K562 (cell line): ENCODE results near the gene BCL7B. TPM values are rescaled to one million over a fixed set of nuclear protein-coding genes. Genes with fewer than 3 reads are reported as not detected.
A peak's percentile ranks its signal among the peaks of the same experiment; 100 is the strongest.

Source experiments
- CXXC5 ChIP-seq: fragments of 250-450 bp; sonication (Bioruptor Pico); IDR thresholded peaks from 2 replicates; pipeline ENCODE4 v1.8.0; 2022; ENCODE audit warnings: inconsistent platforms, mild to moderate bottlenecking, moderate library complexity
- EP400 ChIP-seq: fragments of 450-650 bp; IDR thresholded peaks from 2 replicates; pipeline ENCODE4 v1.6.1; 2017; ENCODE audit warnings: antibody characterized with exemption, mild to moderate bottlenecking, moderate library complexity
- HDGF ChIP-seq: fragments of 450-650 bp; IDR thresholded peaks from 2 replicates; pipeline ENCODE4 v1.6.1; 2016
- ID3 ChIP-seq, 2 experiments: fragments of 250-450 bp in 1 of 2; fragments of 450-650 bp in 1 of 2; sonication (Bioruptor Pico) in 1 of 2; IDR thresholded peaks; 2 replicates each; pipeline versions ENCODE4 v1.6.1 to v1.8.0; 2016 to 2021; ENCODE audit warnings: mild to moderate bottlenecking in 2 of 2, moderate library complexity in 2 of 2, missing compliant biosample characterization in 1 of 2, missing genetic modification characterization in 1 of 2
- MEF2D ChIP-seq: conservative IDR thresholded peaks from 2 replicates; pipeline ENCODE4 v1.6.1; 2016; ENCODE audit warnings: low read depth, missing genetic modification characterization, missing compliant biosample characterization
- NR3C1 ChIP-seq: sonication (generic); formaldehyde crosslinking; IDR thresholded peaks from 2 replicates; pipeline ENCODE4 v1.8.1; 2022; ENCODE audit warnings: missing genetic modification reagents
- PHB2 ChIP-seq: fragments of 450-650 bp; IDR thresholded peaks from 2 replicates; pipeline ENCODE4 v1.6.1; 2017; ENCODE audit warnings: low read depth
- PPARD ChIP-seq: fragments of 250-450 bp; sonication (Bioruptor Pico); IDR thresholded peaks from 2 replicates; pipeline ENCODE4 v1.8.0; 2022; ENCODE audit warnings: inconsistent platforms, mild to moderate bottlenecking, moderate library complexity
- PRMT5 ChIP-seq: sonication (generic); formaldehyde crosslinking; IDR thresholded peaks from 2 replicates; pipeline ENCODE4 v1.5.0; 2020; ENCODE audit warnings: missing genetic modification reagents
- RBM17 ChIP-seq: fragments of 200-400 bp; formaldehyde crosslinking; IDR thresholded peaks from 2 replicates; pipeline ENCODE4 v1.6.1; 2017; ENCODE audit warnings: low read depth, mild to moderate bottlenecking, low read length, borderline replicate concordance
- RBM25 ChIP-seq: fragments of 200-400 bp; formaldehyde crosslinking; IDR thresholded peaks from 2 replicates; pipeline ENCODE4 v1.6.1; 2018; ENCODE audit warnings: low read length, low read depth, moderate library complexity; ENCODE audit not compliant: severe bottlenecking
- RFX1 ChIP-seq: fragments of 450-650 bp; IDR thresholded peaks from 2 replicates; pipeline ENCODE4 v1.6.1; 2016; ENCODE audit warnings: mild to moderate bottlenecking, moderate library complexity
- RNF2 ChIP-seq: sonication (generic); IDR thresholded peaks from 2 replicates; pipeline ENCODE4 v1.6.1; 2016
- SIX5 ChIP-seq, 2 experiments: IDR thresholded peaks; 2 replicates each; pipeline ENCODE4 v1.6.1; 2011; ENCODE audit warnings: low read length in 2 of 2, borderline replicate concordance in 1 of 2, low read depth in 1 of 2, mild to moderate bottlenecking in 1 of 2, moderate library complexity in 1 of 2; ENCODE audit not compliant: insufficient read depth in 1 of 2
- SNIP1 ChIP-seq: fragments of 450-650 bp; IDR thresholded peaks from 2 replicates; pipeline ENCODE4 v1.7.1; 2017; ENCODE audit warnings: low read depth, mild to moderate bottlenecking
- SUPT5H ChIP-seq: fragments of 450-650 bp; IDR thresholded peaks from 2 replicates; pipeline ENCODE4 v1.6.1; 2016
- XRCC3 ChIP-seq: fragments of 450-650 bp; IDR thresholded peaks from 2 replicates; pipeline ENCODE4 v1.6.1; 2017; ENCODE audit warnings: mild to moderate bottlenecking, moderate library complexity
- ZFPM2 ChIP-seq: fragments of 250-450 bp; sonication (Bioruptor Pico); IDR thresholded peaks from 2 replicates; pipeline ENCODE4 v1.5.1; 2022; ENCODE audit warnings: mild to moderate bottlenecking
- ZNF282 ChIP-seq: sonication (generic); formaldehyde crosslinking; IDR thresholded peaks from 2 replicates; pipeline ENCODE4 v1.8.1; 2023; ENCODE audit warnings: missing genetic modification reagents
- ZNF507 ChIP-seq: conservative IDR thresholded peaks from 2 replicates; pipeline ENCODE4 v1.6.1; 2017; ENCODE audit warnings: missing genetic modification characterization, missing compliant biosample characterization
- ZNF518B ChIP-seq: fragments of 250-450 bp; sonication (Bioruptor Pico); IDR thresholded peaks from 2 replicates; pipeline ENCODE4 v1.5.0; 2021; ENCODE audit warnings: mild to moderate bottlenecking, moderate library complexity
- ZNF584 ChIP-seq: fragments of 200-800 bp; sonication (Bioruptor generic); IDR thresholded peaks from 2 replicates; pipeline ENCODE4 v1.6.1; 2016; ENCODE audit warnings: low read depth, mild to moderate bottlenecking, missing genetic modification characterization, missing compliant biosample characterization
- ZNF76 ChIP-seq: fragments of 250-450 bp; sonication (Bioruptor Pico); IDR thresholded peaks from 2 replicates; pipeline ENCODE4 v1.4.0; 2020; ENCODE audit warnings: mild to moderate bottlenecking, moderate library complexity, borderline replicate concordance
- polyA plus RNA-seq, 8 experiments: library from polyadenylated mRNA; depleted of rRNA in 4 of 8; stranded (reverse) in 5 of 8; unstranded in 3 of 8; fragments of >200 nt; fragmentation: Nextera tagmentation in 2 of 8; fragmentation: Illumina TruSeq in 1 of 8; extraction: Ambion mirVana in 2 of 8; extraction: Trizol in 1 of 8; gene quantifications; 2 replicates each; pipeline versions ENCODE4 v1.2.1 to v1.2.3, GENCODE V29; 2011 to 2014; ENCODE audit warnings: inconsistent platforms in 1 of 8, missing spikeins in 1 of 8
- total RNA-seq, 7 experiments: library from RNA; depleted of rRNA in 6 of 7; stranded (reverse); fragments of >200 nt in 6 of 7; fragmentation: Illumina TruSeq in 2 of 7; extraction: Trizol in 2 of 7; gene quantifications; 2 replicates each; pipeline versions ENCODE4 v1.2.1 to v1.2.3, GENCODE V29; 2011 to 2021; ENCODE audit warnings: low replicate concordance in 1 of 7
- TF ChIP-seq, protein P1 (sequence below), 3 experiments: fragments of 200-800 bp in 1 of 3; sonication (Bioruptor generic) in 1 of 3; sonication (generic) in 1 of 3; formaldehyde crosslinking in 1 of 3; IDR thresholded peaks; 2 replicates each; pipeline versions ENCODE4 v1.6.1 to v1.8.0; 2016 to 2022; ENCODE audit warnings: mild to moderate bottlenecking in 2 of 3, missing compliant biosample characterization in 2 of 3, missing genetic modification characterization in 2 of 3, missing genetic modification reagents in 1 of 3
- TF ChIP-seq, protein P2 (sequence below): fragments of 200-800 bp; sonication (Bioruptor generic); IDR thresholded peaks from 2 replicates; pipeline ENCODE4 v1.6.1; 2017; ENCODE audit warnings: missing genetic modification characterization, missing compliant biosample characterization

Gene BCL7B
- total and polyA plus RNA-seq, 9 of the 15 experiments (the other 6 are each of a cell fraction or from before 2014, with no cell fraction given) = 10.0 to 73.2 (median 32.9) TPM

GRCh38 chr7:73572767-73573186 is 15.3 kb upstream of the BCL7B start (continued):
- TF ChIP-seq, protein P1, sequence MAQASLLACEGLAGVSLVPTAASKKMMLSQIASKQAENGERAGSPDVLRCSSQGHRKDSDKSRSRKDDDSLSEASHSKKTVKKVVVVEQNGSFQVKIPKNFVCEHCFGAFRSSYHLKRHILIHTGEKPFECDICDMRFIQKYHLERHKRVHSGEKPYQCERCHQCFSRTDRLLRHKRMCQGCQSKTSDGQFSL (CRISPR knock-in tag; IDR thresholded peaks at IDR 0.05) = no peak
- TF ChIP-seq, protein P1 (tag; IDR thresholded peaks at IDR 0.05) = no peak
- no peak for TF ChIP-seq NR3C1 (CRISPR knock-in tag)
- no peak for TF ChIP-seq ZFPM2
- no peak for TF ChIP-seq RFX1
- no peak for TF ChIP-seq SUPT5H
- TF ChIP-seq, protein P2, sequence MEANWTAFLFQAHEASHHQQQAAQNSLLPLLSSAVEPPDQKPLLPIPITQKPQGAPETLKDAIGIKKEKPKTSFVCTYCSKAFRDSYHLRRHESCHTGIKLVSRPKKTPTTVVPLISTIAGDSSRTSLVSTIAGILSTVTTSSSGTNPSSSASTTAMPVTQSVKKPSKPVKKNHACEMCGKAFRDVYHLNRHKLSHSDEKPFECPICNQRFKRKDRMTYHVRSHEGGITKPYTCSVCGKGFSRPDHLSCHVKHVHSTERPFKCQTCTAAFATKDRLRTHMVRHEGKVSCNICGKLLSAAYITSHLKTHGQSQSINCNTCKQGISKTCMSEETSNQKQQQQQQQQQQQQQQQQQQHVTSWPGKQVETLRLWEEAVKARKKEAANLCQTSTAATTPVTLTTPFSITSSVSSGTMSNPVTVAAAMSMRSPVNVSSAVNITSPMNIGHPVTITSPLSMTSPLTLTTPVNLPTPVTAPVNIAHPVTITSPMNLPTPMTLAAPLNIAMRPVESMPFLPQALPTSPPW = peak; percentile 41; the same call in 1 of the 2 replicates
- peak; percentile 67 for TF ChIP-seq CXXC5
- TF ChIP-seq RBM17 = no peak
- 0 out of 2 replicates have a peak, but pooled peaks have one; percentile 66 for TF ChIP-seq HDGF
- TF ChIP-seq SIX5 (IDR thresholded peaks at IDR 0.05; ENCODE audit: borderline replicate concordance in 1 of 2, insufficient read depth in 1 of 2, low read depth in 1 of 2, low read length in 2 of 2) = no peak
- TF ChIP-seq ZNF584 (CRISPR knock-in tag) = no peak; the same call in 1 of the 2 replicates
- TF ChIP-seq XRCC3 = no peak
- TF ChIP-seq ZNF76 = no peak
- no peak for TF ChIP-seq PHB2
- TF ChIP-seq MEF2D (tag) = no peak
- no peak for TF ChIP-seq ID3 (CRISPR knock-in tag; IDR thresholded peaks at IDR 0.05)
- TF ChIP-seq ID3 (tag; IDR thresholded peaks at IDR 0.05) = no peak; the same call in 1 of the 2 replicates
- peak; percentile 77; the same call in 1 of the 2 replicates for TF ChIP-seq RNF2
- TF ChIP-seq ZNF518B = no peak
- no peak for TF ChIP-seq SNIP1
- no peak for TF ChIP-seq ZNF507
- no peak for TF ChIP-seq RBM25
- TF ChIP-seq PRMT5 = no peak
- no peak for TF ChIP-seq EP400
- no peak for TF ChIP-seq PPARD (CRISPR knock-in tag)
- TF ChIP-seq ZNF282 (CRISPR knock-in tag) = no peak
